ENCODE measurements around the gene PTPN23.
A peak's percentile ranks its signal among the peaks of the same experiment; 100 is the strongest.

Gene PTPN23

DNA sequence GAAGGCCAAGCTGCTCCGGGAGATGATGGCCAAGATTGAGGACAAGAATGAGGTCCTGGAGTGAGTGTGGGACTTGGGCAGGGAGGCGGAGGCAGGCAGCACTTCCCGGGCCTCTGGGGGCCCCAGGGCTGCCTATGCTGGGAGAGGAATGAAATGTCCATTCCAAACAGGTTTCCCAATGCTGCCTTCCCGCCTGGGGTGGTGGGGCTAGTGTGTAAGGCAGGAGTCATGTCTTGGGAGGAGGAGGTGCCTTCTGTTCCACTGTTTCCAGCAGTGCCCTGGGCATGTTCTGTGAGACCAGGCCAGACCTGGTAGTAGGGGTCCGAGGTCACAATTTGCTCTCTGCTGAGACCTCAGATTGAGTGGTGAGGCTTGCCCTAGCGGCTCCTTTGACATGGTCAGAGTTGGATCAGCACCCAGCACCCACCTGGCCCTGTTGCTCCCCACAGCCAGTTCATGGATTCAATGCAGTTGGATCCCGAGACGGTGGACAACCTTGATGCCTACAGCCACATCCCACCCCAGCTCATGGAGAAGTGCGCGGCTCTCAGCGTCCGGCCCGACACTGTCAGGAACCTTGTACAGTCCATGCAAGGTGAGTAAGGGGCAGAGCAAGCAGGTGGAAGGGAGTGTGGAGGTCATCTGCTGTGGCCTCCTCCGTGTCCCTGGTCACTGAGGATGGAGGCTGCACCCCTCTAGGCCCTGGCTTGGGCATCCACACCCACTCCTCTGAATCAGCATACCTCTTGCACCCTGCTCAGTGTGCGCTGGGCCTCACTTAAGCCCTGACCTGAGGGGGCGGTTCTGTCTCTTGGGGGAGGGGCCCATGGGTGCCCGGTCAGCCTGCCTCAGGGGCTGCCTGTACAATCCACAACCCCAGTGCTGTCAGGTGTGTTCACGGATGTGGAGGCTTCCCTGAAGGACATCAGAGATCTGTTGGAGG lies 27.3 kb downstream of the PTPN23 start:
- no peak for DNase-seq

DNA sequence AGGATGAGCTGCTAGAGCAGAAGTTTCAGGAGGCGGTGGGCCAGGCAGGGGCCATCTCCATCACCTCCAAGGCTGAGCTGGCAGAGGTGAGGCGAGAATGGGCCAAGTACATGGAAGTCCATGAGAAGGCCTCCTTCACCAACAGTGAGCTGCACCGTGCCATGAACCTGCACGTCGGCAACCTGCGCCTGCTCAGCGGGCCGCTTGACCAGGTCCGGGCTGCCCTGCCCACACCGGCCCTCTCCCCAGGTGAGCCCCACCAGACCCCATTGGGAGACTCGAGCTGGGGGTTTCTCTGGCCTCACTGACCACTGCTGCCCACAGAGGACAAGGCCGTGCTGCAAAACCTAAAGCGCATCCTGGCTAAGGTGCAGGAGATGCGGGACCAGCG lies 28.0 kb downstream of the PTPN23 start:
- no peak for DNase-seq

DNA sequence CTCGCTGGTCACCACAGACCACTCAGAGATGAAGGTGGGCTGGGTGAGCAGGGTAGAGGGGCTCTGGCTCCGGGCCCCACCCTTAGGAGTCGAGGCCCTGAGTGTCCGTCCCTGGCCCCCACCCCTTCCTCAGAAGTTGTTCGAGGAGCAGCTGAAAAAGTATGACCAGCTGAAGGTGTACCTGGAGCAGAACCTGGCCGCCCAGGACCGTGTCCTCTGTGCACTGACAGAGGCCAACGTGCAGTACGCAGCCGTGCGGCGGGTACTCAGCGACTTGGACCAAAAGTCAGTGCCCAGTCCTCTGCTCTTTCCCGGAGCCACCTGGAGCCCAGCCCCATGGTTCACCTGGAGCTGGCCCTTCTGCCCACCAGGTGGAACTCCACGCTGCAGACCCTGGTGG lies 28.5 kb downstream of the PTPN23 start:
- no peak for DNase-seq

DNA sequence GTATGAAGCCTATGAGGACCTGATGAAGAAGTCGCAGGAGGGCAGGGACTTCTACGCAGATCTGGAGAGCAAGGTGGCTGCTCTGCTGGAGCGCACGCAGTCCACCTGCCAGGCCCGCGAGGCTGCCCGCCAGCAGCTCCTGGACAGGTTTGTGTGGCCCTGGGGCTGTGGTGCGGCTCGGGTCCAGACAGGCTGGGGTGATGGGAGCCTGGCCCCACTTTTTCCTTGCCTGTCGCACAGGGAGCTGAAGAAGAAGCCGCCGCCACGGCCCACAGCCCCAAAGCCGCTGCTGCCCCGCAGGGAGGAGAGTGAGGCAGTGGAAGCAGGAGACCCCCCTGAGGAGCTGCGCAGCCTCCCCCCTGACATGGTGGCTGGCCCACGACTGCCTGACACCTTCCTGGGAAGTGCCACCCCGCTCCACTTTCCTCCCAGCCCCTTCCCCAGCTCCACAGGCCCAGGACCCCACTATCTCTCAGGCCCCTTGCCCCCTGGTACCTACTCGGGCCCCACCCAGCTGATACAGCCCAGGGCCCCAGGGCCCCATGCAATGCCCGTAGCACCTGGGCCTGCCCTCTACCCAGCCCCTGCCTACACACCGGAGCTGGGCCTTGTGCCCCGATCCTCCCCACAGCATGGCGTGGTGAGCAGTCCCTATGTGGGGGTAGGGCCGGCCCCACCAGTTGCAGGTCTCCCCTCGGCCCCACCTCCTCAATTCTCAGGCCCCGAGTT lies 29.0 kb downstream of the PTPN23 start:
- DNase-seq, result no peak

DNA sequence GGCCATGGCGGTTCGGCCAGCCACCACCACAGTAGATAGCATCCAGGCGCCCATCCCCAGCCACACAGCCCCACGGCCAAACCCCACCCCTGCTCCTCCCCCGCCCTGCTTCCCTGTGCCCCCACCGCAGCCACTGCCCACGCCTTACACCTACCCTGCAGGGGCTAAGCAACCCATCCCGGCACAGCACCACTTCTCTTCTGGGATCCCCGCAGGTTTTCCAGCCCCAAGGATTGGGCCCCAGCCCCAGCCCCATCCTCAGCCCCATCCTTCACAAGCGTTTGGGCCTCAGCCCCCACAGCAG lies 29.5 kb downstream of the PTPN23 start:
- no peak for DNase-seq

DNA sequence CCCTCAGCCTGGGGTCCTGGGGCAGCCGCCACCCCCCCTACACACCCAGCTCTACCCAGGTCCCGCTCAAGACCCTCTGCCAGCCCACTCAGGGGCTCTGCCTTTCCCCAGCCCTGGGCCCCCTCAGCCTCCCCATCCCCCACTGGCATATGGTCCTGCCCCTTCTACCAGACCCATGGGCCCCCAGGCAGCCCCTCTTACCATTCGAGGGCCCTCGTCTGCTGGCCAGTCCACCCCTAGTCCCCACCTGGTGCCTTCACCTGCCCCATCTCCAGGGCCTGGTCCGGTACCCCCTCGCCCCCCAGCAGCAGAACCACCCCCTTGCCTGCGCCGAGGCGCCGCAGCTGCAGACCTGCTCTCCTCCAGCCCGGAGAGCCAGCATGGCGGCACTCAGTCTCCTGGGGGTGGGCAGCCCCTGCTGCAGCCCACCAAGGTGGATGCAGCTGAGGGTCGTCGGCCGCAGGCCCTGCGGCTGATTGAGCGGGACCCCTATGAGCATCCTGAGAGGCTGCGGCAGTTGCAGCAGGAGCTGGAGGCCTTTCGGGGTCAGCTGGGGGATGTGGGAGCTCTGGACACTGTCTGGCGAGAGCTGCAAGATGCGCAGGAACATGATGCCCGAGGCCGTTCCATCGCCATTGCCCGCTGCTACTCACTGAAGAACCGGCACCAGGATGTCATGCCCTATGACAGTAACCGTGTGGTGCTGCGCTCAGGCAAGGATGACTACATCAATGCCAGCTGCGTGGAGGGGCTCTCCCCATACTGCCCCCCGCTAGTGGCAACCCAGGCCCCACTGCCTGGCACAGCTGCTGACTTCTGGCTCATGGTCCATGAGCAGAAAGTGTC lies 30.2 kb downstream of the PTPN23 start:
- no peak for DNase-seq

DNA sequence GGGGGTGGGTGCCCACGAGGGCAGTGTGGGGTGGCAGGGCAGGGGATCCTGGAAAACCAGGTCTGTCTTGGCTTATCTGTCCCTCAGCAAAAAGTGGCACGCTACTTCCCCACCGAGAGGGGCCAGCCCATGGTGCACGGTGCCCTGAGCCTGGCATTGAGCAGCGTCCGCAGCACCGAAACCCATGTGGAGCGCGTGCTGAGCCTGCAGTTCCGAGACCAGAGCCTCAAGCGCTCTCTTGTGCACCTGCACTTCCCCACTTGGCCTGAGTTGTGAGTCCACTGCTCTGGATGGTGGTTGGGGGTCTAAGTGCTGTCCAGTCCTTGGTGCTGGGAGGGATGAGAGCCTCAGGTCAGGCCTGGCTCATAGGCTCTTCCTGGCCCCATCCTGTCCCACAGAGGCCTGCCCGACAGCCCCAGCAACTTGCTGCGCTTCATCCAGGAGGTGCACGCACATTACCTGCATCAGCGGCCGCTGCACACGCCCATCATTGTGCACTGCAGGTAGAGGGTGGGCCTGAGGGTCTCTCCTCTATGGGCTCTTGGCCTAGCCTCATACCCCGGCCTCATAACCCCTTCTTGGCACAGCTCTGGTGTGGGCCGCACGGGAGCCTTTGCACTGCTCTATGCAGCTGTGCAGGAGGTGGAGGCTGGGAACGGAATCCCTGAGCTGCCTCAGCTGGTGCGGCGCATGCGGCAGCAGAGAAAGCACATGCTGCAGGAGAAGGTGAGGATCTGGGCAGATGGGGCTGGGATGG lies 31.1 kb downstream of the PTPN23 start:
- no peak for DNase-seq

DNA sequence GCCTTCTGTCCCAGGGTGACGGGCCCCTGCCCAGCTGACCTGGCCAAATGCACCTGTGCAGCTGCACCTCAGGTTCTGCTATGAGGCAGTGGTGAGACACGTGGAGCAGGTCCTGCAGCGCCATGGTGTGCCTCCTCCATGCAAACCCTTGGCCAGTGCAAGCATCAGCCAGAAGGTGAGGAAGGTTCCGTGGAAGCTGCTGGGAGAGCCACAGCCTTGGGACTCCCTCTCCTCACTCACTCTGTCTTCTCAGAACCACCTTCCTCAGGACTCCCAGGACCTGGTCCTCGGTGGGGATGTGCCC lies 31.6 kb downstream of the PTPN23 start:
- DNase-seq, result no peak

DNA sequence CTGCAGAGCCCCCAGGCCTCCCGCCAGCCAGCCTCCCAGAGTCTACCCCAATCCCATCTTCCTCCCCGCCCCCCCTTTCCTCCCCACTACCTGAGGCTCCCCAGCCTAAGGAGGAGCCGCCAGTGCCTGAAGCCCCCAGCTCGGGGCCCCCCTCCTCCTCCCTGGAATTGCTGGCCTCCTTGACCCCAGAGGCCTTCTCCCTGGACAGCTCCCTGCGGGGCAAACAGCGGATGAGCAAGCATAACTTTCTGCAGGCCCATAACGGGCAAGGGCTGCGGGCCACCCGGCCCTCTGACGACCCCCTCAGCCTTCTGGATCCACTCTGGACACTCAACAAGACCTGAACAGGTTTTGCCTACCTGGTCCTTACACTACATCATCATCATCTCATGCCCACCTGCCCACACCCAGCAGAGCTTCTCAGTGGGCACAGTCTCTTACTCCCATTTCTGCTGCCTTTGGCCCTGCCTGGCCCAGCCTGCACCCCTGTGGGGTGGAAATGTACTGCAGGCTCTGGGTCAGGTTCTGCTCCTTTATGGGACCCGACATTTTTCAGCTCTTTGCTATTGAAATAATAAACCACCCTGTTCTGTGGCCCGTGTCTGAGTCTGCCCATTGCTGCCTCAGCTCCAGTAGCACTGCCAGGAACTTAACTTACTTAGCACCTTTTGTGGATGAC lies 32.2 kb downstream of the PTPN23 start:
- DNase-seq, result no peak

DNA sequence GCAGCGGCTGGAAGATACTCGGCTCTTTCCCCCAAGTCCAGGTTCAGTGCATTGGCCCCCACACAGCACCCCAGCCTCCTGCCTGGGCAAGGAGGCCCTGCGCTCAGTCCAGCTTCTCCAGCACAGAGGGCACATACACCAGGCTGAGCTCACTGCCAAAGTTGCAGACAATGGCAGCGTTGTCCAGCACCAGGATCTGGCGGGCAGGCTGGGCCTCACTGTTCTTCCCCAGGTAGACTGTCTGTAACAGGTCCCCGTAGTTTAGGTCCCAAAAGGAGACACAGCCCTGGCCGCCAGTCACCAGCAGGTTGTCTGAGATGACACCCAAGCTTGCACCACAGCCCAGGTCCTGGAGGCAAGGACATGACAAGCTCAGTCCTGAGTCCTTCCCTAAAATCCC lies 32.9 kb downstream of the PTPN23 start:
- DNase-seq, result no peak

DNA sequence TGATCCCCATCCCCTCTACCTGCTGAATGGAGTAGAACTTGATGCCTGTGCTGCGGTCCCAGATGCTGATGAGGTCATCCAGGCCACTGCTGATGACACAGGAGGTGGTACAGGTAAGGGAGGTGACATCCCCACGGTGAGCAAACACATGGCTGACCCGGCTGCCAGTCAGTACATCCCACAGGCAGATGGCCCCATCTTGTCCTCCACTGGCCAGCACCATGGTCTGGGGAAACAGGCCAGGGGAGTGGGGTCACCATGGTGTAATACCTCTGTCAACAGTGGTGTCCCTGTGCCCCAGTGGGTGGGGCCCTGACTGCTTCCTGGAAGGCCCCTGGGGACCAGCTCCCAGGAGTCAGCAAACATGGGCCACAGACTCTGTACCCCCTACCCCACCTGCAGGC lies 33.3 kb downstream of the PTPN23 start:
- DNase-seq, result no peak

DNA sequence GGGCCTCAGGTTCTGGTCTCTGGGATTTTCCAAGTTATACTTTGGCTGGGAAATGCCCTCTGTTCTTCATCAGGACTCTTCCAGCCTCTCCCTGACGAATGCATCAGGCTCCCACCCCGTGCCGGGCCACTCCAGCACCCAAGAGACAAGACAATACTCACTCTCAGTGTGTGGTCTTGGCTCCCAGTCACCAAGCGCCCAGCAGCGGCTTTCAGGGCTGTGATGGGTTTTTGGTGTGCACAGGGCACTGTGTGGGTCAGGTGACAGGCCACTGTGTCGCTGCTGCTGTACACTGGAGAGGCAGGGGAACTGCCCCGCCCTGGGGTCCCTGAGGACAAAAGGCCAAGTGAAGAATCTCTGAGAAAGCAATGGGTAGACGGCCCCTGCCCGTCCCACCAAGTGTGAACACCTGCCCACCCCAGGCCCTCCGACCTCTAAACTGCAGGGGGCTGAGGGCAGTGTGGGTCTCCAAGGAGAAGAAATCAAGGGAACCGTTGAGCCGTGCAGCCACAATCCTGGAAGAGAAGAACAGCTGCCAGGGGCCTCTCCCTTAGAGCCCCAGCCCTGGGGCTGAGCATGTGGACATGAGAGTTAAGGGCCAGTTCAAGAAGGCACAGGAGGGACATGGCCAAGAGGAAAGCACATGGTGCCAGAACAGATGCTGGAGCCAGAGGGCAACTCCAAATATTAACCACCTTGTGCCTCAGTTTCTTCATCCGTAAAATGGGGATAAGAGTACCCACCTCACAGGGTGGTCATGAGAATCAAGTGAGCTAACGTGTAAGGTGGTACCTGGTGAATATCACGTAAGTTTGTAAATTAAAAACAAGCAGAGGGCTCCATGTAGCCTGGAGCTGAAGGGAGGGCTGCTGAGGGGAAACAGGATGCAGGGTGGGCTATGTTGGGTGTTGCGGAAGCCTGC lies 34.1 kb downstream of the PTPN23 start:
- DNase-seq, result no peak

DNA sequence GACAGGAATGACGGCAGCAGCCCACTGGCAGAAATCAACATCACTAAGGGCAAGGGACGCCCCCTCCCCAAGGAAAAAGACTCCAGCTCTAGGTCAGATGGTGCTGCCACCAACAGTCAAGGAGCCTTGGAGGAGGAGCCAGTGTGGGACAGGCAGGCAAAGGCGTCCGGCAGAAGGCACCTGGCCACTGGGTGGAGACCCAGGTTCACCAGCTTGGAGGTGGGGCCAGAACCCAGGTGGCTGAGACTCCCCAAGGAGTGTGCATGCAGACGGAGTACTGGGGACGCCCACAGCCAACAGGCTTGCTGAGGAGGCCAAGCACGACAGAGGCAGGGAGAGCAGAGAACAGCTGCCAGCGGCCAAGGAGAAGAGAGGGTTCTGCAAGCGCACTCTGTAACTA lies 35.2 kb downstream of the PTPN23 start:
- DNase-seq, result no peak

DNA sequence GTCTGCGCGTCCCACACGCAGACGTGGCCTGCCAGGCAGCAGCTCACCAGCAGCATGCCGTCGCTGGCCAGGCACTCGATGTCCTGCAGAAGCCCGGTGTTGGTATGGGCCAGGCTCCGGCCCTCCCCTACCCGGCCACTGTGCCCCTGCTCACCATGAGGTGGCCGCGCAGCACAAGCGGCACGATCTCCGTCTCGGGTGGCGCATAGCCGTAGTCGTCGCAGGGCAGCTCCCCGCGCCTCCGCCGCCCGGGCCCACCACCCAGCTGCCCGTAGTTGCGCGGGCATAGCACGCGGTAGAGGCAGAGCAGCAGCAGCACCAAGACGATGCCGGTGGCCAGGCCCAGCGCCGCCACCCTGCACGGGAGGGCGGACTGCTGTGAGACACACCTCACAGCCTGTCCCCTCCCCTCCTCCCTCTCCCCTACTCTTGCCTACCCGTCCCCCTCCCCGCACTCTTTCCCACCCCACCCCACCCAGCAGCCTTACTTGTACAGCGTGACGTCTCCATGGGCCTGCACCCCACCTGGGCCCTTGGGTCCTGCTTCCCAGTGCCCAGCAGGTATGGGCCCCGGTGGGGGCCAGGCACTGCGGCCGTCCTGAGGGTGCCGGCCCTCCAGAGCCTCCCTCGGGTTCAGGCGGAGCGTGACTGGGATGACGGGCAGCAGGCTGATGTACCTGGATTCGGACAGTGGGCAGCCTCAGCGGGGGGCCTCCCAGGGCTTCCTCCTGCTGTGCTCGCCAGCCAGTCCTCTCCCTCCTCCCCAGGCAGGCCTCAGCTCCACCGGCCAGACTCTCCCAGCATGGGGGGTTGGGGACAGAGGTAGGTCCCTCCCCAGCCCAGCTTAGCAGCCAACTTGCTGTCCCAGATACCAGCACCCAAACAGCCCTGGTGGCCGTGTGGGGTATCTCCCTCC lies 37.6 kb downstream of the PTPN23 start:
- no peak for DNase-seq

DNA sequence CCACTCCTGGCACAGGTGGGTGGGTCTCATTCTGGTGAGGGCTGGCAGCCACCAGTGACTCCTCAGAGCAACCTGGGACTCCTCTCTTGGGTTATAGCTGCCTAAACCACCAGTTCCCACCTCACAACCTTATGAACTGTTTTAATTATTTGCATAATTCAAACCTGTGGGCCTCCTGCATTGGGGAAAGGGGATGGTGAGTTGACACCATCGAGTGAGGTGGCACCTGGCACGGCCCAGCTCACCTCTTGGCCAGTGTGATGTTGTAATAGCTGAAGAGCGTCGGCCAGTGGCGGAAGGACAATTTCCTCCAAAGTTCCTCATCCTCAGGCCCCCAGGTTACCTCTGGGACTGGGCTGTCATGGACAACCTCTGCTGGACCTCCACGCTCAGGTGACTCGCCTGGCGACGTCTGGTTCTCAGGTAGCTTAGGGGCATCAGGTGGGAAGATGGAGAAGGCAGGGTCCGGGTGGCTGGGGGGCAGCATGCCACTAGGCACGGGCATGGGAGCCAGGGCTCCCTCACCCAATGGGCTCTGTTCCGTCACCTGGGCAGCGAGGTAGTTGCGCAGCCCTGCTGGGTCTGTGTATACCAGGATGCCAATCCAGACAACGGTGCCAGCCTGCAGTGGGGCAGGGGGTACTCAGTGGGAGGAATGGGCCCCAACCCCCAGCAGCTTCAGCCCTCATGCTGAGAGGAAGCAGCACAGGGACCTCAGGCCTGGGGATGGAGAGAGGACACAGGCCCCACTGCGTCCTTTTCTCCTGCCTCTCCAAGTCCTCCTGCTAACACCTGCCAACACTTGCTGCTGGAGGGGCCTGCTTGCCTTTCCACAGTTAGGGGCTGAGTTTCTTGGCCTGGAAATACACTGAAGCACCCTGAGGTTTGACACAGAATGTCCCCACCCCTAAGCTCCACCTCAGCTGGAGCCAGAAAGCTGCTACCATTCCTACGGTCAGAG lies 38.5 kb downstream of the PTPN23 start:
- DNase-seq, result no peak

DNA sequence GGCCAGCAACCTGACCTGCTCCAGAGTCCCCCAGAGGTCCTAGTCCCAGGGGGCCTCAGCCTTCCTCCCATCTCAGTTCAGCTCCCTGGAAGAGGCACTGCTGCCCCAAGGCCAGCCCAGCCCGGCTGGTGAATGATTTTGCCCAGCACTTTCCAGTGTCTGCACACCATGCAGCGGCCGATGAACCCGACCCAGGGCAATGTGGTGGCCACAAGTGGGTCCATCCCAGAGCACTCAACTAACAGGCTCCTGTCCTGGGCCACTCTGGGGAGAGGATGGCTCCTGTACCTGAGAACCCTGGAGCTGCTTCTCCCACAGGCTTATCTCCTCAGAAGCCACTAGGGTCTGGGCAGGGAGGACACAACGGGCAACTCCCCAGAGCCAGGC lies 39.2 kb downstream of the PTPN23 start:
- no peak for DNase-seq

DNA sequence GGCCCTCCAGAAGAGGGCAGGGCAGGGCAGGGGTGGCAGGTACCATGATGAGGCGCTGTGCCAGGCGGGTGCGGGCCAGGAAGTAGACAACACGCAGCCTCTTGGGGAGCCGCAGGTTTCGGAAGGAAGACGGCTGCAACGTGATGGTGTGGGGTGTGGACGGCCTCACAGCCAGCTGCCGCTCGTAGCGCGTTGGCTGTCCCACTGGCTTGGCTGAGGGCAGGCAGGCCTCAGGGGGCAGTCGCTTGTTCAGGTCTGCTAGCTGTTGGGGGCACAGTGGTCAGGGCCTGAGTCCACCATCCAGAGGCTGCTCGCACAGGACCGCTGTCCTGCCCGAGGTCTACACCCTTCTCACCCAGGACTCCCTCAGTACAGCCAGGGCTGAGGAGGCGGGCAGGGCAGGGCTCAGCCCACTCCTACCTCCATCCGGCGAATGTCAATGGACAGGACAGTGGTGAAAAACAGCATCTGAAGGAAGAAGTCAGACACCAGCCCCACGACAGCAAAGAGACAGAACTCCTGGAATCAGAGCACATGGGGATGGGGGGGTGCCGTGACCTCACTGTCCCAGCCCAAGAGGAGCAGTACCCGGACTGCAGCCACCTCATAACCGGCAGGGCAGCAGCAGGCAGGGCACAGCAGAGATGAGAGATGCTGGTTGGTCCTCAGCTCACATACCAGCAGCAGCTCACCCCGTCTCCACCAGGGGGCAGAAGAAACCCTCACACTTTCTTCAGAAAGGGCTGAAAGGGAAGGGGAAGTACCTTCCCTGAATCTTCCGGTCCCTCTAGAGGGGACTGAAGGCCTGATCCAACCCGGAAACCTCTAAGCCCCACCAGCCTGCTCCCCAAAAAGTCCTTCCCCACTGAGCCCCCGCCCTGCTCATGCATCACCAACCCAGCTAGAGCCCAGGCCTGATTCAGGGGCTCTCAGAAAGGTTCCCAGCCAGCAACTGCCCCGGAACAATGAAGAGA lies 40.0 kb downstream of the PTPN23 start:
- DNase-seq, result peak; percentile 91
